GM12801 (cell line): ENCODE measurements around the gene C19orf85.

Source experiments
- CTCF ChIP-seq: IDR thresholded peaks from one replicate; pipeline ENCODE4 v1.5.1; 2011; ENCODE audit warnings: control low read depth; ENCODE audit not compliant: insufficient read length; ENCODE audit errors: extremely low read depth

C19orf85 gene

GRCh38 chr19:55476100-55476775, 11.7 kb upstream of the C19orf85 start, which contains the start of gene ZNF628:
ZNF628 (plus strand) TSS chr19:55476617; CDS start chr19:55479911, 3,294 bp downstream.
- TF ChIP-seq CTCF: no peak

- no peak for TF ChIP-seq CTCF
Measured at GRCh38 chr19:55474269-55475265, 10.0 kb upstream of the C19orf85 start.

- TF ChIP-seq CTCF: no peak
Measured at GRCh38 chr19:55473225-55474012, 8.9 kb upstream of the C19orf85 start.

- TF ChIP-seq CTCF: no peak
Measured at GRCh38 chr19:55472463-55472862, 7.9 kb upstream of the C19orf85 start.

- TF ChIP-seq CTCF: no peak
Measured at GRCh38 chr19:55471266-55471665, 6.7 kb upstream of the C19orf85 start.

GRCh38 chr19:55468054-55468393, 3.5 kb upstream of the C19orf85 start:
- no peak for TF ChIP-seq CTCF
